ENCODE measurements around the gene ABCC9. TPM values are rescaled to one million over a fixed set of nuclear protein-coding genes. Genes with fewer than 3 reads are reported as not detected.
"Not testable (repeated sequence)": the region's sequence is repeated elsewhere in the genome, so short reads cannot be mapped to it uniquely, and the experiment has no call there.

ABCC9 gene
- total and polyA plus RNA-seq, 2 donors (not counting 3 experiments of a cell fraction or from before 2014, with no cell fraction given), result under 0.01 TPM; not detected in 1

DNA sequence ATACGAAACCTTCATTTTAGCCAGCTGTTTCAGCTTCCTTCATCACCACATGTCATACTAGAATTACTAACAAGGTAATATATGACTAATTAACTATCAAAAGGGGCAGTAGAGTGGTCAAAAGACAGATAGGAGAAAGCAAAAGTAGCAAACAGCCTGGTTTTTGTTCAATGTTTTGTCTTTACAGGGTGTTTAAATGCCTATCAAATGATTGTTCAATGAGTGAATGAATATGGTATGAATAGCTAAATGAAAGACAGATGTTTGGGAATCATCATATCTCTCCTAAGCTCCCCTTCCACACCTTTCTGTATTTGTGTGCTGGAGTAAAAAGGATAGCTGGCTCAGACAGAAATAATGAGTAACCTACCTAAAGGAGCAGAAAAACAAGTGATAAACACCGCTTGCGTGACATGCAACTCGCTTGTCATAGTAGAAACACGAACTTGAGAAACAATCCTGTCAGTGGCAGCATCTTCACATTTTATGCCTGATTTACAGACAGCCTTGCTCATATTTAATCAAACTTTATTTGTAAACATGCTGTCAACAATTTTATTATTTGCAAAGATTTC, 34.2 kb downstream of the ABCC9 start:
- Histone ChIP-seq H4K20me1 (replicated peaks; ENCODE audit: control insufficient read depth, extremely low read depth, insufficient read depth, low read length) (no peaks in the 10 kb centered on the region), H2AFZ (ENCODE audit: low read depth, low read length) (no peak overlapping the region), H3K36me3 (ENCODE audit: control insufficient read depth in 2 of 2, extremely low read depth in 1 of 2, insufficient read depth in 2 of 2, low read length in 2 of 2) (no peaks in the 10 kb centered on the region), H3K9ac (replicated peaks; ENCODE audit: extremely low read depth, insufficient read depth, low read length) (no peak overlapping the region), H3K9me1 (replicated peaks; ENCODE audit: control insufficient read depth, extremely low read depth, insufficient read depth, low read length) (no peaks in the 10 kb centered on the region), H3K27ac (ENCODE audit: insufficient read depth, low read depth, low read length) (no peak overlapping the region), H3K4me2 (ENCODE audit: insufficient read depth, low read length) (no peak overlapping the region), H3K79me2 (ENCODE audit: control insufficient read depth, insufficient read depth, low read length) (no peaks in the 10 kb centered on the region), H3K4me3 (replicated peaks in 1 of 3; ENCODE audit: insufficient read depth in 1 of 3, low read depth in 1 of 3, low read length in 3 of 3) (no peak overlapping the region), H3K9me3 (replicated peaks; ENCODE audit: control insufficient read depth, insufficient read depth, low read length) (no peaks in the 10 kb centered on the region), H3K4me1 (ENCODE audit: control insufficient read depth, extremely low read depth, insufficient read depth, low read length) (no peaks in the 10 kb centered on the region), H3K27me3 (ENCODE audit: control insufficient read depth in 2 of 2, insufficient read depth in 2 of 2, low read length in 2 of 2) (no peaks in the 10 kb centered on the region)
- dilution Hi-C loops (cut with MboI; ENCODE audit: extremely low pct_ligation_motif_present, low sequenced_read_pairs) (no loop called here), intact Hi-C loops (cut with micrococcal nuclease) (no loop called here)
- POLR2A ChIA-PET, result no interaction called here
- CTCF ChIA-PET, result interaction anchor here (1.2 kb wide), 1 partner anchor 209 kb away, joined by 5 read pairs; no protein-coding TSS in a partner anchor
- FAIRE-seq (no peak), DNase-seq (ENCODE audit: low read depth, low spot score) (no peak)
- no TSS peak for BruUV-seq (replicated peaks)
- TF ChIP-seq MYC (IDR thresholded peaks at IDR 0.05; ENCODE audit: low read depth, low read length) (no peak), POLR2AphosphoS5 (IDR thresholded peaks at IDR 0.05; ENCODE audit: insufficient read depth, low read depth, low read length) (no peak), EZH2 (IDR thresholded peaks at IDR 0.05; ENCODE audit: borderline replicate concordance, low read depth, low read length, severe bottlenecking) (no peak), FOS (IDR thresholded peaks at IDR 0.05; ENCODE audit: borderline replicate concordance, insufficient read depth, low read length) (no peak), JUN (IDR thresholded peaks at IDR 0.05; ENCODE audit: borderline replicate concordance, insufficient read depth, insufficient read length, low read depth) (no peak), GATA2 (IDR thresholded peaks at IDR 0.05; ENCODE audit: insufficient read depth, insufficient read length, low read depth, low read length) (no peak), POLR2A (IDR thresholded peaks at IDR 0.05; ENCODE audit: low read depth, low read length) (no peak)
- TF ChIP-seq, protein P1, sequence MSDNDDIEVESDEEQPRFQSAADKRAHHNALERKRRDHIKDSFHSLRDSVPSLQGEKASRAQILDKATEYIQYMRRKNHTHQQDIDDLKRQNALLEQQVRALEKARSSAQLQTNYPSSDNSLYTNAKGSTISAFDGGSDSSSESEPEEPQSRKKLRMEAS (IDR thresholded peaks at IDR 0.05; ENCODE audit: insufficient read depth, insufficient read length), result no peak

DNA sequence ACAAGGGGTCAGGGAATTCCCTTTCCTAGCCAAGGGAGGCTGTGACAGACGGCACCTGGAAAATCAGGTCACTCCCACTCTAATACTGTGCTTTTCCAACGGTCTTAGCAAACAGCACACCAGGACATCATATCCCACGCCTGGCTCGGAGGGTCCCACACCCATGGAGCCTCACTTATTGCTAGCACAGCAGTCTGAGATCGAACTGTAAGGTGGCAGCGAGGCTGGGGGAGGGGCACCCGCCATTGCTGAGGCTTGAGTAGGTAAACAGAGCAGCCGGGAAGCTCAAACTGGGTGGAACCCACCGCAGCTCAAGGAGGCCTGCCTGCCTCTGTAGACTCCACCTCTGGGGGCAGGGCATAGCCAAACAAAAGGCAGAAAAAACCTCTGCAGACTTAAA, 41.7 kb downstream of the ABCC9 start:
- H3K27ac ChIP-seq (ENCODE audit: insufficient read depth, low read depth, low read length); H3K79me2 ChIP-seq (ENCODE audit: control insufficient read depth, insufficient read depth, low read length); intact Hi-C loops (cut with micrococcal nuclease); H3K9ac ChIP-seq (replicated peaks; ENCODE audit: extremely low read depth, insufficient read depth, low read length); DNase-seq (ENCODE audit: low read depth, low spot score); H3K27me3 ChIP-seq (ENCODE audit: control insufficient read depth in 2 of 2, insufficient read depth in 2 of 2, low read length in 2 of 2); FAIRE-seq; H3K9me3 ChIP-seq (replicated peaks; ENCODE audit: control insufficient read depth, insufficient read depth, low read length); H2AFZ ChIP-seq (ENCODE audit: low read depth, low read length); POLR2A ChIA-PET; CTCF ChIA-PET; H3K9me1 ChIP-seq (replicated peaks; ENCODE audit: control insufficient read depth, extremely low read depth, insufficient read depth, low read length); H3K36me3 ChIP-seq (ENCODE audit: control insufficient read depth in 2 of 2, extremely low read depth in 1 of 2, insufficient read depth in 2 of 2, low read length in 2 of 2); H3K4me1 ChIP-seq (ENCODE audit: control insufficient read depth, extremely low read depth, insufficient read depth, low read length); dilution Hi-C loops (cut with MboI; ENCODE audit: extremely low pct_ligation_motif_present, low sequenced_read_pairs); H4K20me1 ChIP-seq (replicated peaks; ENCODE audit: control insufficient read depth, extremely low read depth, insufficient read depth, low read length); BruUV-seq (replicated peaks); H3K4me2 ChIP-seq (ENCODE audit: insufficient read depth, low read length); H3K4me3 ChIP-seq (replicated peaks in 1 of 3; ENCODE audit: insufficient read depth in 1 of 3, low read depth in 1 of 3, low read length in 3 of 3): not testable (repeated sequence)
